GM23338 (cell line): ENCODE measurements around the gene SLC23A3. TPM values are rescaled to one million over a fixed set of nuclear protein-coding genes. Genes with fewer than 3 reads are reported as not detected.

Experiments used
- ATAC-seq: fragments of 200-7000 bp; cut with Tn5 transposase; 3 replicates; pipeline ENCODE4 v1.9.1; 2020
- DNase-seq: peaks from one replicate; pipeline ENCODE4 v3.0.0-alpha.2; 2015; ENCODE audit warnings: low spot score
- H2AFZ ChIP-seq: fragments of 200-600 bp; sonication (generic); 2 replicates; pipeline ENCODE4 v1.8.0; 2016; ENCODE audit warnings: antibody characterized with exemption, mild to moderate bottlenecking, moderate library complexity
- H3F3A ChIP-seq: fragments of 200-600 bp; sonication (generic); replicated peaks from 2 replicates; pipeline ENCODE4 v1.8.0; 2017; ENCODE audit warnings: antibody characterized with exemption, mixed run types, low read depth
- H3K27ac ChIP-seq: fragments of 200-600 bp; sonication (generic); 2 replicates; pipeline ENCODE4 v1.6.1; 2016; ENCODE audit warnings: low read depth
- H3K27me3 ChIP-seq: fragments of 200-600 bp; sonication (generic); 2 replicates; pipeline ENCODE4 v1.8.0; 2016; ENCODE audit warnings: mild to moderate bottlenecking, mixed run types, moderate library complexity; ENCODE audit not compliant: insufficient read depth
- H3K36me3 ChIP-seq: fragments of 200-600 bp; sonication (generic); 2 replicates; pipeline ENCODE4 v1.8.0; 2016; ENCODE audit warnings: mild to moderate bottlenecking; ENCODE audit not compliant: insufficient read depth
- H3K4me1 ChIP-seq: fragments of 200-600 bp; sonication (generic); 2 replicates; pipeline ENCODE4 v1.8.0; 2016; ENCODE audit warnings: mild to moderate bottlenecking, moderate library complexity; ENCODE audit not compliant: insufficient read depth
- H3K4me2 ChIP-seq: fragments of 200-600 bp; sonication (generic); 2 replicates; pipeline ENCODE4 v1.7.1; 2017; ENCODE audit warnings: mixed run types
- H3K4me3 ChIP-seq: fragments of 200-600 bp; sonication (generic); 2 replicates; pipeline ENCODE4 v1.6.1; 2016; ENCODE audit warnings: mixed run types
- H3K79me2 ChIP-seq: fragments of 200-600 bp; sonication (generic); replicated peaks from 2 replicates; pipeline ENCODE4 v1.8.0; 2017; ENCODE audit warnings: mild to moderate bottlenecking; ENCODE audit not compliant: insufficient read depth
- H3K9me2 ChIP-seq: fragments of 200-600 bp; sonication (generic); 2 replicates; pipeline ENCODE4 v1.8.0; 2017; ENCODE audit not compliant: insufficient read depth
- H4K20me1 ChIP-seq: fragments of 200-600 bp; sonication (generic); replicated peaks from 2 replicates; pipeline ENCODE4 v1.8.0; 2017; ENCODE audit warnings: mild to moderate bottlenecking; ENCODE audit not compliant: insufficient read depth
- H3K27ac Mint-ChIP-seq: 2 replicates; pipeline ENCODE4 v1.8.0; 2020; ENCODE audit warnings: inconsistent platforms, mild to moderate bottlenecking, moderate library complexity, mixed read lengths
- H3K27me3 Mint-ChIP-seq: 3 replicates; pipeline ENCODE4 v1.8.0; 2022; ENCODE audit warnings: low read depth, mild to moderate bottlenecking, moderate library complexity, mixed read lengths, inconsistent platforms; ENCODE audit not compliant: insufficient read depth, poor library complexity
- H3K36me3 Mint-ChIP-seq: 3 replicates; pipeline ENCODE4 v1.8.0; 2021; ENCODE audit warnings: low read depth, mild to moderate bottlenecking, inconsistent platforms, moderate library complexity, mixed read lengths
- H3K4me1 Mint-ChIP-seq: 3 replicates; pipeline ENCODE4 v1.8.0; 2020; ENCODE audit warnings: mild to moderate bottlenecking, inconsistent platforms, mixed read lengths
- H3K4me3 Mint-ChIP-seq: 3 replicates; pipeline ENCODE4 v1.8.0; 2021; ENCODE audit warnings: moderate library complexity, mild to moderate bottlenecking, inconsistent platforms, mixed read lengths
- H3K9me3 Mint-ChIP-seq: 3 replicates; pipeline ENCODE4 v1.8.0; 2020; ENCODE audit warnings: moderate library complexity, mild to moderate bottlenecking, inconsistent platforms, mixed read lengths
- CTCF ChIP-seq, 2 experiments: fragments of 200-600 bp in 1 of 2; sonication (generic) in 1 of 2; conservative IDR thresholded peaks; 2 replicates each; pipeline versions ENCODE4 v1.5.1 to v1.6.1; 2016 to 2017; ENCODE audit warnings: antibody characterized with exemption in 2 of 2, low read depth in 2 of 2, mild to moderate bottlenecking in 2 of 2, moderate library complexity in 1 of 2
- EZH2 ChIP-seq: fragments of 200-600 bp; sonication (generic); IDR thresholded peaks from one replicate; pipeline ENCODE4 v1.8.0; 2017; ENCODE audit warnings: antibody characterized with exemption, mild to moderate bottlenecking, low read depth; ENCODE audit not compliant: unreplicated experiment
- JUNB ChIP-seq: IDR thresholded peaks from one replicate; pipeline ENCODE4 v1.6.1; 2016; ENCODE audit warnings: antibody characterized with exemption; ENCODE audit not compliant: unreplicated experiment
- REST ChIP-seq: IDR thresholded peaks from one replicate; pipeline ENCODE4 v1.6.1; 2018; ENCODE audit warnings: antibody characterized with exemption; ENCODE audit not compliant: unreplicated experiment
- ZNF462 ChIP-seq: fragments of 250-450 bp; sonication (Bioruptor Pico); IDR thresholded peaks from 2 replicates; pipeline ENCODE4 v1.5.0; 2020; ENCODE audit warnings: mild to moderate bottlenecking, moderate library complexity
- polyA plus RNA-seq: library from polyadenylated mRNA; unstranded; fragments of >200 nt; fragmentation: Nextera tagmentation; extraction: Ambion mirVana; gene quantifications from 2 replicates; pipeline ENCODE4 v1.2.1, GENCODE V29; 2016
- total RNA-seq: library from RNA; depleted of rRNA; stranded (reverse); fragments of >200 nt; shearing (Covaris generic); gene quantifications from 2 replicates; pipeline ENCODE4 v1.2.3, GENCODE V29; 2014

SLC23A3 gene
- total and polyA plus RNA-seq, 2 experiments from 2014 or later: 0.10 to 0.73 TPM

- ATAC-seq (peak; percentile 54), DNase-seq (peak; percentile 94)
- Histone ChIP-seq H3F3A (0 out of 2 replicates have a peak, but pooled peaks cover 3% of the 10 kb centered on the region), H3K4me3 (no peak overlapping the region), H3K27me3 (no peaks in the 10 kb centered on the region), H3K36me3 (no peaks in the 10 kb centered on the region; the same call in 1 of the 2 replicates), H3K4me2 (no peak overlapping the region), H3K4me1 (peaks cover 4% of the 10 kb centered on the region; the same call in 1 of the 2 replicates), H2AFZ (no peak overlapping the region), H3K27ac (no peak overlapping the region), H4K20me1 (no peaks in the 10 kb centered on the region; the same call in 1 of the 2 replicates), H3K79me2 (peaks cover 7% of the 10 kb centered on the region; the same call in 1 of the 2 replicates), H3K9me2 (no peaks in the 10 kb centered on the region)
- H3K36me3 Mint-ChIP-seq: peaks cover 6% of the 10 kb centered on the region; the same call in 1 of the 3 replicates
- H3K4me1 Mint-ChIP-seq: peaks cover 15% of the 10 kb centered on the region; the same call in 2 of the 3 replicates
- TF ChIP-seq REST: no peak
- no peak for TF ChIP-seq EZH2
- TF ChIP-seq JUNB: no peak
- TF ChIP-seq CTCF (conservative IDR thresholded peaks at IDR 0.05; ENCODE audit: low read depth in 2 of 2): peak; percentile 66 to 73
- no peak for TF ChIP-seq ZNF462 (CRISPR knock-in tag)
- H3K9me3 Mint-ChIP-seq: no peaks in the 10 kb centered on the region
- no peak overlapping the region for H3K4me3 Mint-ChIP-seq
- H3K27me3 Mint-ChIP-seq: peaks cover 7% of the 10 kb centered on the region
- H3K27ac Mint-ChIP-seq: no peak overlapping the region
Measured at GRCh38 chr2:219155054-219155644, 14.7 kb downstream of the SLC23A3 start.
